ENCODE measurements around the gene SH3RF3.

DNA sequence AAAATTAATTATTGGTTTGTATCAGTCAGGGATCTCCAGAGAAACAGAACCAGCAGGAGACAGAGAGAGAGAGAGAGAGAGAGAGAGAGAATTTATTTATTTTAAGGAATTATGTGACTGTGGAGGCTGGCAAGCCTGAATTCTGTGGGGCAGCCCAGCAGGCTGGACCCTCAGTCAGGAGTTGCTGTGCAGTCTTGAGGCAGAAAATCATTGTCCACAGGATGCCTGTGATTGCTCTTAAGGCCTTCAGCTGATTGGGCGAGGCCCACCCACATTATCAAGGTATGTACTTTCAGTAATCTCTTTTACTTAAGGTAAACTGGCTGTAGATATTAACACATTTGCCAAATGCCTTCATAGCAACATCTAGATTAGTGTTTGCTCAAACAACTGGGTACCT lies 329.5 kb downstream of the SH3RF3 start:
- TF ChIP-seq, protein P1, sequence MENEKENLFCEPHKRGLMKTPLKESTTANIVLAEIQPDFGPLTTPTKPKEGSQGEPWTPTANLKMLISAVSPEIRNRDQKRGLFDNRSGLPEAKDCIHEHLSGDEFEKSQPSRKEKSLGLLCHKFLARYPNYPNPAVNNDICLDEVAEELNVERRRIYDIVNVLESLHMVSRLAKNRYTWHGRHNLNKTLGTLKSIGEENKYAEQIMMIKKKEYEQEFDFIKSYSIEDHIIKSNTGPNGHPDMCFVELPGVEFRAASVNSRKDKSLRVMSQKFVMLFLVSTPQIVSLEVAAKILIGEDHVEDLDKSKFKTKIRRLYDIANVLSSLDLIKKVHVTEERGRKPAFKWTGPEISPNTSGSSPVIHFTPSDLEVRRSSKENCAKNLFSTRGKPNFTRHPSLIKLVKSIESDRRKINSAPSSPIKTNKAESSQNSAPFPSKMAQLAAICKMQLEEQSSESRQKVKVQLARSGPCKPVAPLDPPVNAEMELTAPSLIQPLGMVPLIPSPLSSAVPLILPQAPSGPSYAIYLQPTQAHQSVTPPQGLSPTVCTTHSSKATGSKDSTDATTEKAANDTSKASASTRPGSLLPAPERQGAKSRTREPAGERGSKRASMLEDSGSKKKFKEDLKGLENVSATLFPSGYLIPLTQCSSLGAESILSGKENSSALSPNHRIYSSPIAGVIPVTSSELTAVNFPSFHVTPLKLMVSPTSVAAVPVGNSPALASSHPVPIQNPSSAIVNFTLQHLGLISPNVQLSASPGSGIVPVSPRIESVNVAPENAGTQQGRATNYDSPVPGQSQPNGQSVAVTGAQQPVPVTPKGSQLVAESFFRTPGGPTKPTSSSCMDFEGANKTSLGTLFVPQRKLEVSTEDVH (IDR thresholded peaks at IDR 0.05; ENCODE audit: low read depth, partially characterized antibody) = no peak
- TF ChIP-seq ASH2L (IDR thresholded peaks at IDR 0.05; ENCODE audit: borderline replicate concordance, low read depth) = no peak
- no peak for TF ChIP-seq TBL1XR1 (IDR thresholded peaks at IDR 0.05; ENCODE audit: low read depth, low read length)
- no peak for TF ChIP-seq RCOR1 (conservative IDR thresholded peaks at IDR 0.05; ENCODE audit: low read depth, low read length)
- no peak for TF ChIP-seq KDM1A (IDR thresholded peaks at IDR 0.05; ENCODE audit: borderline replicate concordance)
- TF ChIP-seq YY1 (IDR thresholded peaks at IDR 0.05; ENCODE audit: low read depth, low read length) = no peak
- TF ChIP-seq, protein P2, sequence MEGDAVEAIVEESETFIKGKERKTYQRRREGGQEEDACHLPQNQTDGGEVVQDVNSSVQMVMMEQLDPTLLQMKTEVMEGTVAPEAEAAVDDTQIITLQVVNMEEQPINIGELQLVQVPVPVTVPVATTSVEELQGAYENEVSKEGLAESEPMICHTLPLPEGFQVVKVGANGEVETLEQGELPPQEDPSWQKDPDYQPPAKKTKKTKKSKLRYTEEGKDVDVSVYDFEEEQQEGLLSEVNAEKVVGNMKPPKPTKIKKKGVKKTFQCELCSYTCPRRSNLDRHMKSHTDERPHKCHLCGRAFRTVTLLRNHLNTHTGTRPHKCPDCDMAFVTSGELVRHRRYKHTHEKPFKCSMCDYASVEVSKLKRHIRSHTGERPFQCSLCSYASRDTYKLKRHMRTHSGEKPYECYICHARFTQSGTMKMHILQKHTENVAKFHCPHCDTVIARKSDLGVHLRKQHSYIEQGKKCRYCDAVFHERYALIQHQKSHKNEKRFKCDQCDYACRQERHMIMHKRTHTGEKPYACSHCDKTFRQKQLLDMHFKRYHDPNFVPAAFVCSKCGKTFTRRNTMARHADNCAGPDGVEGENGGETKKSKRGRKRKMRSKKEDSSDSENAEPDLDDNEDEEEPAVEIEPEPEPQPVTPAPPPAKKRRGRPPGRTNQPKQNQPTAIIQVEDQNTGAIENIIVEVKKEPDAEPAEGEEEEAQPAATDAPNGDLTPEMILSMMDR (IDR thresholded peaks at IDR 0.05 in 2 of 3, conservative IDR thresholded peaks at IDR 0.05 in 1 of 3; ENCODE audit: control insufficient read depth in 2 of 3, extremely low read depth in 1 of 3, insufficient read depth in 1 of 3, low read depth in 3 of 3, low read length in 3 of 3) = no peak
- no peak for TF ChIP-seq RBBP5 (conservative IDR thresholded peaks at IDR 0.05)
- no peak for TF ChIP-seq EP300 (IDR thresholded peaks at IDR 0.05; ENCODE audit: borderline replicate concordance in 1 of 2, control insufficient read depth in 1 of 2, low read depth in 2 of 2, low read length in 2 of 2)
- TF ChIP-seq, protein P3, sequence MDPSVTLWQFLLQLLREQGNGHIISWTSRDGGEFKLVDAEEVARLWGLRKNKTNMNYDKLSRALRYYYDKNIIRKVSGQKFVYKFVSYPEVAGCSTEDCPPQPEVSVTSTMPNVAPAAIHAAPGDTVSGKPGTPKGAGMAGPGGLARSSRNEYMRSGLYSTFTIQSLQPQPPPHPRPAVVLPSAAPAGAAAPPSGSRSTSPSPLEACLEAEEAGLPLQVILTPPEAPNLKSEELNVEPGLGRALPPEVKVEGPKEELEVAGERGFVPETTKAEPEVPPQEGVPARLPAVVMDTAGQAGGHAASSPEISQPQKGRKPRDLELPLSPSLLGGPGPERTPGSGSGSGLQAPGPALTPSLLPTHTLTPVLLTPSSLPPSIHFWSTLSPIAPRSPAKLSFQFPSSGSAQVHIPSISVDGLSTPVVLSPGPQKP (IDR thresholded peaks at IDR 0.05; ENCODE audit: low read depth, low read length) = no peak
- no peak for TF ChIP-seq ESRRA (IDR thresholded peaks at IDR 0.05; ENCODE audit: low read length)
- no peak for TF ChIP-seq NFIC (IDR thresholded peaks at IDR 0.05; ENCODE audit: low read depth, low read length)
- no peak for TF ChIP-seq CHD2 (IDR thresholded peaks at IDR 0.05; ENCODE audit: borderline replicate concordance, low read depth, low read length)
- TF ChIP-seq ZZZ3 (IDR thresholded peaks at IDR 0.05; ENCODE audit: control insufficient read depth, insufficient read length, low read depth) = no peak

Measured in GM12878 (cell line).